Stimulated activated CD8-positive, alpha-beta memory T cell treated with anti-CD3 and anti-CD28 coated beads, Interleukin-4, amount 100 ng/mL, for 1 hour (primary cell): ENCODE data around the gene MTHFD1L.

Experiments
- DNase-seq, 2 donors: peaks; one replicate each; pipeline ENCODE4 v3.0.0-alpha.2; 2020; ENCODE audit warnings: low read depth in 2 of 2, low spot score in 1 of 2

Gene MTHFD1L

GRCh38 chr6:150987371-150987828 lies 121.9 kb downstream of the MTHFD1L start:
- DNase-seq: no peak

- DNase-seq: no peak
Measured at GRCh38 chr6:150987855-150988464, 122.5 kb downstream of the MTHFD1L start.

GRCh38 chr6:150991487-150991886 lies 126.0 kb downstream of the MTHFD1L start:
- no peak for DNase-seq

GRCh38 chr6:150992262-150992661 lies 126.8 kb downstream of the MTHFD1L start:
- DNase-seq: no peak

GRCh38 chr6:150992703-150993102 lies 127.2 kb downstream of the MTHFD1L start:
- DNase-seq: no peak

- no peak for DNase-seq
Measured at GRCh38 chr6:150993253-150993652, 127.8 kb downstream of the MTHFD1L start.

GRCh38 chr6:150994026-150994425 lies 128.5 kb downstream of the MTHFD1L start:
- no peak for DNase-seq

GRCh38 chr6:150996968-150997367 lies 131.5 kb downstream of the MTHFD1L start:
- no peak for DNase-seq

- no peak for DNase-seq
Measured at GRCh38 chr6:150999107-150999506, 133.6 kb downstream of the MTHFD1L start.

GRCh38 chr6:150999576-150999975 lies 134.1 kb downstream of the MTHFD1L start:
- no peak for DNase-seq

- DNase-seq: no peak
Measured at GRCh38 chr6:151001387-151002056, 136.0 kb downstream of the MTHFD1L start.

- no peak for DNase-seq
Measured at GRCh38 chr6:151002057-151002450, 136.6 kb downstream of the MTHFD1L start.

- no peak for DNase-seq
Measured at GRCh38 chr6:151002491-151002935, 137.0 kb downstream of the MTHFD1L start.

GRCh38 chr6:151004383-151005024 lies 139.0 kb downstream of the MTHFD1L start:
- DNase-seq: no peak

- DNase-seq: no peak
Measured at GRCh38 chr6:151005164-151005563, 139.7 kb downstream of the MTHFD1L start.

GRCh38 chr6:151005896-151006632 lies 140.6 kb downstream of the MTHFD1L start:
- DNase-seq: no peak

- no peak for DNase-seq
Measured at GRCh38 chr6:151007076-151007475, 141.6 kb downstream of the MTHFD1L start.

GRCh38 chr6:151007922-151008321 lies 142.4 kb downstream of the MTHFD1L start:
- no peak for DNase-seq

- no peak for DNase-seq
Measured at GRCh38 chr6:151008425-151008824, 142.9 kb downstream of the MTHFD1L start.

GRCh38 chr6:151009576-151009975 lies 144.1 kb downstream of the MTHFD1L start:
- no peak for DNase-seq

- no peak for DNase-seq
Measured at GRCh38 chr6:151010071-151010470, 144.6 kb downstream of the MTHFD1L start.
